Ishikawa (cell line): ENCODE results near the gene FRMD5.

Experiments
- CEBPB ChIP-seq: IDR thresholded peaks from 2 replicates; pipeline ENCODE4 v1.6.1; 2012
- CREB1 ChIP-seq: IDR thresholded peaks from 2 replicates; pipeline ENCODE4 v1.6.1; 2012; ENCODE audit warnings: low read depth
- EGR1 ChIP-seq: IDR thresholded peaks from 2 replicates; pipeline ENCODE4 v1.6.1; 2012
- EP300 ChIP-seq: IDR thresholded peaks from 2 replicates; pipeline ENCODE4 v1.6.1; 2012; ENCODE audit warnings: borderline replicate concordance
- FOXM1 ChIP-seq: IDR thresholded peaks from 2 replicates; pipeline ENCODE4 v1.6.1; 2012; ENCODE audit warnings: low read depth, borderline replicate concordance
- MAX ChIP-seq: IDR thresholded peaks from 2 replicates; pipeline ENCODE4 v1.6.1; 2012
- NFIC ChIP-seq: IDR thresholded peaks from 2 replicates; pipeline ENCODE4 v1.6.1; 2012
- RAD21 ChIP-seq: IDR thresholded peaks from 2 replicates; pipeline ENCODE4 v1.6.1; 2012; ENCODE audit warnings: low read depth
- REST ChIP-seq: IDR thresholded peaks from 2 replicates; pipeline ENCODE4 v1.6.1; 2012; ENCODE audit warnings: low read depth, mild to moderate bottlenecking
- TAF1 ChIP-seq: IDR thresholded peaks from 2 replicates; pipeline ENCODE4 v1.6.1; 2012; ENCODE audit warnings: low read depth, mild to moderate bottlenecking
- TCF12 ChIP-seq: IDR thresholded peaks from 2 replicates; pipeline ENCODE4 v1.6.1; 2012; ENCODE audit warnings: low read depth
- TEAD4 ChIP-seq: IDR thresholded peaks from 2 replicates; pipeline ENCODE4 v1.6.1; 2012
- USF1 ChIP-seq: IDR thresholded peaks from 2 replicates; pipeline ENCODE4 v1.6.1; 2012
- YY1 ChIP-seq: IDR thresholded peaks from 2 replicates; pipeline ENCODE4 v1.6.1; 2012; ENCODE audit warnings: low read depth
- ZBTB7A ChIP-seq: IDR thresholded peaks from 2 replicates; pipeline ENCODE4 v1.6.1; 2012; ENCODE audit warnings: low read depth

FRMD5 gene

GRCh38 chr15:43941555-43941954 lies 253.5 kb downstream of the FRMD5 start:
- TF ChIP-seq TAF1 (no peak), RAD21 (no peak), TCF12 (no peak), REST (no peak), CREB1 (no peak), CEBPB (no peak), EP300 (no peak), FOXM1 (no peak), NFIC (no peak), USF1 (no peak), EGR1 (no peak)

GRCh38 chr15:43941071-43941470 lies 254.0 kb downstream of the FRMD5 start:
- no peak for TF ChIP-seq RAD21
- no peak for TF ChIP-seq EP300
- no peak for TF ChIP-seq USF1
- TF ChIP-seq MAX, result no peak

GRCh38 chr15:43939070-43939469 lies 256.0 kb downstream of the FRMD5 start:
- TF ChIP-seq ZBTB7A, result no peak
- TF ChIP-seq EGR1, result no peak
- no peak for TF ChIP-seq EP300
- TF ChIP-seq RAD21, result peak; percentile 62

GRCh38 chr15:43934480-43934879 lies 260.6 kb downstream of the FRMD5 start:
- no peak for TF ChIP-seq TAF1
- TF ChIP-seq YY1, result no peak
- no peak for TF ChIP-seq TCF12
- no peak for TF ChIP-seq USF1
- no peak for TF ChIP-seq TEAD4
- no peak for TF ChIP-seq REST
- no peak for TF ChIP-seq MAX
- no peak for TF ChIP-seq CREB1
- TF ChIP-seq CEBPB, result no peak
- TF ChIP-seq ZBTB7A, result no peak
- TF ChIP-seq NFIC, result no peak
- no peak for TF ChIP-seq RAD21
- no peak for TF ChIP-seq EP300
- TF ChIP-seq FOXM1, result no peak
- no peak for TF ChIP-seq EGR1

GRCh38 chr15:43932907-43933306 lies 262.2 kb downstream of the FRMD5 start:
- no peak for TF ChIP-seq FOXM1
- TF ChIP-seq CREB1, result no peak
- TF ChIP-seq YY1, result no peak
- no peak for TF ChIP-seq ZBTB7A
- TF ChIP-seq REST, result no peak
- TF ChIP-seq TAF1, result no peak
- TF ChIP-seq TEAD4, result no peak
- TF ChIP-seq EP300, result no peak
- TF ChIP-seq TCF12, result no peak
- no peak for TF ChIP-seq MAX
- no peak for TF ChIP-seq RAD21
